SH-SY5Y (cell line): ENCODE data around the gene CDR2L.

Source experiments
- GATA2 ChIP-seq: IDR thresholded peaks from 2 replicates; pipeline ENCODE4 v1.6.1; 2011; ENCODE audit warnings: mild to moderate bottlenecking, low read depth, low read length
- GATA3 ChIP-seq: IDR thresholded peaks from 2 replicates; pipeline ENCODE4 v1.6.1; 2011; ENCODE audit warnings: low read depth, mild to moderate bottlenecking, low read length, moderate library complexity

GRCh38 chr17:75034236-75034908, 46.9 kb downstream of the CDR2L start:
- TF ChIP-seq GATA2, result no peak
- TF ChIP-seq GATA3, result no peak
